Activated effector memory CD4-positive, alpha-beta T cell treated with anti-CD3 and anti-CD28 coated beads, Interleukin-2, amount 50 U/mL, for 16 hours (primary cell): ENCODE results near the gene KCNMA1.

Source experiments
- DNase-seq: peaks from one replicate; pipeline ENCODE4 v3.0.0-alpha.2; 2020

The KCNMA1 gene

GRCh38 chr10:77252380-77253146, 385.0 kb downstream of the KCNMA1 start:
- DNase-seq = no peak

DNA sequence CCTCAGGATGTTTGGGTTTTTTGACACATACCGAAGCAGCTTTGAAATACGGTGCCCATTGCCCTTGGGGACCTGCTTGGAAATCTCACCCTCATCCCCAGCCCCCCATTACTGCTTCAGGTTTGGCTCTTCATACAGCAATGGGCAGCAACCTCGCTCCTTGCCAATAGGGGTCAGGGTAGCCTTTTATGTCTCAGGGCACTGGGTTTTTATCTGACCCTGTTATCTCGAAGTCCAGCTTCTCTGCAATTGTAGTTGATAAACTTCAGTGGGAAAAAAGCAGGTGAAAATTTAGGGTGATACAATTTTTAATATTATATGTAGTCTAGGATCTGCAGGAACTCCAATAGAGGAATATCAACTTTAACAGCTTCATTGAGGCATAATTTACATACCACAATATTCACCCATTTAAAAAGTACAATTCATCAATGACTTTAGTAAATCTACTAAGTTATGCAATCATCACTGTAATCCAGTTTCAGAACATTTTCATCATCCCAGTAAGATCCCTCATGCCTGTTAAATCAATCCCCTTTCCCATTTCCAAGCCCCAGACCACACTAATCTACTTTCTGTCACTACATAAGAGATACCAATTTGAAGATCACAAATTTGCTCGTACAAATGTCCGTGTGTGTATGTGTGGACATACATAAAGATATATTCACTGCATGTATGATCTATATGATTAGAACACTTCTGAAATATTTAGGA, 386.2 kb downstream of the KCNMA1 start:
- no peak for DNase-seq

DNA sequence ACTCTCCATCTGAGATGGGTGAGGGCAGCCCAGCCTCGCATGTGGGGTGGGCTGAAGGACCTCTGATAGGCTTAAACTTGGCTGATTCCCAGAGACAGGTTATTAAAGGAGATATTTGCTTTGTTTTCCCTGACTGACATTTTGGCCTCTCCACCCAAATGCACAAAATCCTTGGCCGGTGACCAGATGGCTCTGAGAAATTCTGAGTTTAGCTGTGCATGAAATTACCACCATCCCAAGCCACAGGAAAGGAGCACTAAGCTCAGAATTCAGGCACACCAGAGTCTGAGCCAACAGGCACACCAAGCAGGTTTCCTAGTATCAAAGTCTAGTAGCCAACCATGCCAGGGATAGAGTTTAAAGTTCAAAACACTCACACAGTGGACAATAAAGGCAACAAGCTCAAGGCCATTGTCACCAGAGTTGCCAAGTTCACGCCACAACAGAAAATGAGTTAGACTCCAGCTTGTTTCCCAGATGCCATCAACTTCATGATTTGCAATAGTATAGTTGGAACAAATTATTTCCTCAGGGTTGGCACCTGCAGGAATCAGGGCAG, 387.6 kb downstream of the KCNMA1 start:
- no peak for DNase-seq

GRCh38 chr10:77248104-77248790, 389.4 kb downstream of the KCNMA1 start:
- DNase-seq = no peak

DNA sequence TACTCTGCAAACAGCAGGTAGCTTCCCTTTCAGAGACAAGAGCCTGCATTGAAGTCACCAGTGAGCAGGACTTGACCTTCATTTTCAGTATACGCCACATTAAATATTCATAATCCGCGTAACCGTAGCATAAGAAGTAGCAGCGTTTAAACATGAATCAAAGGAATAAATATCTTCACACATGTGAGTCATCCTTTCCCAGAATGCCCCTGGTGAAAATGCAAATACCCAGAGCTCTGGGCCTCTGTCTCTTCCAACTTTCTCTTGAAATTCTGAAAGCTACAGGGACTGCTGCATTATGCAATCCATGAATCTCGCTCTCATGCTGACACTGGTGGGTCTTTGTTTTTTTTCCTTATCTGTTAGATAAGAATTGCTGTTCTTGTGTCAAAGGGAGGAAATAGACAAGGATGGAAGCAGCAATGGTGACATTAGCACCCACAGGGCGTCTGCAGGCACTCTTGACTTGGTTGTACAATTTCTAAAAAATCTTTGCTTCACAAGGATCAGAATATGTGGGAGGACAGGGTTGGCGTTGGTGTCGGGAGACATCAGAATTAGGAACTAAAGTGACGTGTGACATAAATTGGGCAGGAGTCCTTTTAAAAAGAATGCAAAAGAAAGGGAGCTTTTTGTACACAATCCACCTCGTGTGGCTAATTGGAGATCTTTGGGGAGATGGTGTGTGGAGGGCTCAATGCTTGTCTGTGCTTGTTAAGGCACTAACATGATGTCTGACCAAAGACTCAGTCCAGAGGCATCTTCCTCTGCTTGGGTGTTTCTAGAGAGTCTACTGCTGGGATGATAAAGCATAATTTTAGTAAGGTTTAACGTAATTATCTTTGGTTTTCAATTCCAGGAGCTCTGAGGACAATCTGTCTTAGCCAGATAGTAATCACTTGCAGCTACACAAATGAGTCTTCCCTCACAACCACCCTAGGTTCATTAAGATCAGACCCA, 390.3 kb downstream of the KCNMA1 start:
- no peak for DNase-seq

DNA sequence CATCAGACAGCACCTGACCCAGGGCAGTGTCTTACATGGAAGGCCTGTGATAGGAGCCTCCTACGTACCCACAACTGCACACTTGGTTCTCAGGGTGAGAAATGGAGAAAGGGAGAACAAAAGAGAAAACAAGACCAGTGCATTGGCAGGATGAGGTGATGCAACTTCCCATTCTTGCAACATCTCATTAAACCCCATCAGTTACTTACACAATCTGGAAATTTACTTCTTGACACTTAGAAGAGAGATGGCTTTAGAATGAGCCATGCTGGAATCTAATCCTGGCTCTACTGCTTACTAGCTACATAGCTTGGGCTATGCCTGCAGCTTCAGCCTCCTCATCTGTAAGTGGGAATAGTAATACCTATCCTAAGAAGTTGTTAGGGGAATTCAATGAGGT, 391.7 kb downstream of the KCNMA1 start:
- DNase-seq = no peak

- no peak for DNase-seq
These were observed 392.9 kb downstream of the KCNMA1 start for GRCh38 chr10:77244746-77245145.

DNA sequence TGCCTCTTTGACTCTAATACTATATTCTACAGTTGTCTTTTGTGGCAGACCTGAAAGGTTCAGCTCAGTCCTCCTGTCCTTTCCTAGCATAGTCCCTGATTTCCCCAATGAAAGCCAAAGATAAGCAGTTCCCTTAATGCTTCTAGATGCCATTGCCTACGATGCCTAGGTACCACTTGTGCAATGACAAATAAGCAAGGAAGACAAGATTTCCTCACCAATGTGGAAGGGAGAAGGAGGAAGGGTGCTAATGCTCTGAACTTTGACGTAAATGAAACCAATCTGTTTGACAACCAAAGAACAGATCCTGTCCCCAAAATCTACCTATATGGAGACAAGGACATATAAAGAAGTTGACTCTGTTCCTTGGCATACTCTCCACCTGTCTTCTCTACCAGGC, 393.3 kb downstream of the KCNMA1 start:
- no peak for DNase-seq

DNA sequence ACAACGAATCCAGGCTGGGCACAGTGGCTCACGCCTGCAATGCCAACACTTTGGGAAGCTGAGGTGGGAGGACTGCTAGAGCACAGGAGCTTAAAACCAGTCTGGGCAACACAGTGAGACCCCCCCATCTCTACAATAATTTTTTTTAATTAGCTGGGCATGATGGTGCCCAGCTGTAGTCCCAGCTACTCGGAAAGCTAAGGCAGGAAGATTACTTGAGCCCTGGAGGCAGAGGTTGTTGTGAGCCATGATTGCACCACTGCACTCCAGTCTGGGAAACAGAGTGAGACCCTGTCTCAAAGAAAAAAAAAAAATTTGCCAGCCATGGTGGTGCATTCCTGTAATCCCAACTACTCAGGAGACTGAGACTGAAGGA, 396.3 kb downstream of the KCNMA1 start:
- no peak for DNase-seq

DNA sequence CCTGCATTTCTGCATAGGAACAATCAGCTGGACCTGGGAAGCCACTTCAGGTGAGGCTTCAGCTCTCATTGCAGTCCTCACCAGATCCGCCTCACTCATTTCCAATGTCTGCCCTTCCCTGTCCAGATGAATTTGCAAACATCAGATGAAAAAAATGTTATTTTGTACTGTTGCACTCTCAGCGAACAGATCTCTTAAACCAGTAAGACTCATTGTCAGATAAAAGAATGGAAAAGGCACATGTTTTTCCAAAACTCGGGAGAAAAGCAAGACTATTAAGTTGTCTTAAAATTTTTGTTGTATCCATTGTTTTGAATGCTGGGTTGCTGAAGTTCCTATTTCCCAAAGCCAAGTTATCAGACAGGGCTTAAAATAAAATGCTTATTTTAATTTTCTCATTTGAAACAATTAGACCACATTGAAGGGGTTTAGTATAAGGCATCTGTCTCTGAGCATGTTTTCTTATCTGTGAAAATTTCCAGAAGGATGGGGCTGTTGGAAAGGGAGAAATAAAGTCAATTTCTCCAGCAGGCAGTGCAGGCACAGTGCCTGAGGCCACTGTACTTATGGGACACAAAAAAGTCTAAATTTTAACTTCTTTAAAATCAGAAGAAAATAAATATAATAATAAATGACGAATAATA, 396.8 kb downstream of the KCNMA1 start:
- DNase-seq = no peak

- no peak for DNase-seq
These were observed 397.5 kb downstream of the KCNMA1 start for GRCh38 chr10:77240041-77240652.

DNA sequence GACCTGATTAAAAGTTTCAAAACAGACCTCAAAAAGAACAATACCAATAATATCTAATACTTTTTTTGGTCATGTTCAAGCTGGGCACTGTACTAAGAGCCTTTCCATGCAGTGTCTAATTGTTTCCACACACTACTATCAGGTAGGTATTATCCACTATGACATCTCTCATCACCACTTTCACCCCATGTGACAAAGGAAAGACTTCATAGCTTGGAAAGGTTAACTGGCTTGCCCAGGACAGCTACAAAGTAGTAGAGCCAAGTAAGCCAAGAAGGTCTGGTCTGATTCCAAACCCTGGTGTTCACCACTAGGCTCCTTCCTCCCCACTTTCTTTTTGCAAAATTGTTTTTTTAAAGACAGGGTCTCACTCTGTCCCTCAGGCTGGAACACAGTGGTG, 400.5 kb downstream of the KCNMA1 start:
- DNase-seq = no peak

DNA sequence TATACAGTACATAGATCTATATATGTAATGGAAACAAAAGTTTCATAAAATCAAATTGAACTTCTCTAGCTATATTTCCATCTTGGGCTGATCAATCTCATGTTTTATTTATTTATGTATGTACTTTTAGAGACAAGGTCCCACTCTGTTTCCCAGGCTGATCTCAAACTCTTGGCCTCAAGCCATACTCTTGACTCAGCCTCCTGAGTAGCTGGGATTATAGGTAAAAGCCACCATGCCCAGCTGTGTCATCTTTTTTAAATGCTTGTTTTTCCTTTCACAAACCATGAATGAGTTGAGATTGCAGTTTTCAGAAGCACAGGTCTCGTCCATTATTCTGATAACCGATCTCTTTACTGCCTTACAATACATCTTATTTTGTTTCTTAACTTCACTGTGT, 400.9 kb downstream of the KCNMA1 start:
- DNase-seq = no peak

DNA sequence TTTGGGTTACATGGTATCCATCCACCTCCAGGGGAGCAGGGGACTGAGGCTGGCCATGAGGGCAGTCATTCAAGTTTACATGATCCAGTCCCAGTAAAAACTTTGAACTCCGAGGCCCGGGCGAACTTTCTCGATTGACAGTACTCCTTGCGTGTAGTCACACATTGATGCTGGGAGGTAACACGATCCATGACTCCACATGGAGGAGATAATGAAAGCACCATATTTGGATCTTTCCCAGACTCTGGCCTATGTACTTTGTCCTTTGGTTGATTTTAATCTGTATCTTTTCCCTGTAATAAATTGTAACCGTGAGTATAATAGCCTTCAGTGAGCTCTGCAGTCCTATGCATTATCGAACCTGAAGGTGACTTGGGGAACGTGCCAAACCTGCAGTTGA, 401.6 kb downstream of the KCNMA1 start:
- no peak for DNase-seq

DNA sequence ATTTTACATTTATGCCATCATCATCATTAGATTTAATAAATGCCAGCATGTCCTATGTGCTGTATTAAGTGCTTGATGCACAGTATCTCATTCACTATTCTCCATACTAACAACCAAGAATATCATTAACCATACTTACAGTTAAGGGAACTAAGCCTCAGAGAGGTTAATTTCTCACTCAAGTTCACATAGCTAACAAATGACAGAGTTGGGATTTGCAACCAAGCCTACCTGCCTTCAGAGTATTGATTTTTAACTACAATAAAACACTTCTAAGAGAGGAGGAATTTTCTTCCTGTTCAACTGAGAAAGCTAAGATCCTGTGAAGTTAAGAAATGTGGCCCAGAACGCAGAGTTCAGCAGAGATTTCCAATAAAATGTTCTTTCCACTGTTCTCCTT, 403.0 kb downstream of the KCNMA1 start:
- DNase-seq = no peak

DNA sequence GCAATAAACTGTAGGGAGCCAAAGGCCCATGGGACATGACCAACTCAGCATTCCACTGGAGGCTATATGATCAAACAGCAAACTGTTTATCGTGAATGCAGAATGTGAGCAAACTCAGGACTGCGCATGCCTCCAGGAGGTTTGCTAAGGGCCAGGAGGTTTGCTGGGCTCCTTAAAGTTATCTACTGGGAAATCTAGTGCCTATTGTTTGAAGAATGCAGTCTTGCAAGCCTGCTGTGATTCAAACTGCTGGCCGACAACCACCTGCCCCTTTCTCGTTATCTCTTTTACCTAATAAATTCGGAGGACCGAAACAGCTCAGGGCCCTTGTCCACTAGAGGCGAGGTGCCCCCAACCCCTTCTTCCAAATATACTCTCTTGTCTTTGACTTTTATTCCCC, 404.1 kb downstream of the KCNMA1 start:
- no peak for DNase-seq

- DNase-seq = no peak
These were observed 405.6 kb downstream of the KCNMA1 start for GRCh38 chr10:77231884-77232610.

DNA sequence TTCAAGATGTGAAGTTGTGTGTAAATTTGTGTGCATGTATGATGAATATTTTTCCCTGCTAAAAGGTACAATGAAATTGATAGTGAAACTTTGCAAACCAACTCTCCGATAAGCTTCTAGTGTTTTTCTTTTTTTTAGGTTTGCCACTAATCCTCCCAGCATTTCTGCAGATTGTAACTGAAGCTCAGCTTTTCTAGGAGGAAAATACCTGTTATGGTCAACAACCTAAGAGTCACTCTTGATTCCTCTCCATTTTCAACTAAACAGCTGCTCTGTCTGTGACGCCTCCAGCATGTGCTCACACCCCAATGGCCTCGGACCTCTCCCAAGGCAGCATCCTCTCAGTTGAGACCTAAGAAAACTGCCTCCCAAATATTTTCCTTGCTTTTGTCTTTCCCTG, 406.2 kb downstream of the KCNMA1 start:
- DNase-seq = no peak

GRCh38 chr10:77230194-77230593, 407.4 kb downstream of the KCNMA1 start:
- no peak for DNase-seq

- DNase-seq = no peak
These were observed 407.9 kb downstream of the KCNMA1 start for GRCh38 chr10:77229704-77230103.

DNA sequence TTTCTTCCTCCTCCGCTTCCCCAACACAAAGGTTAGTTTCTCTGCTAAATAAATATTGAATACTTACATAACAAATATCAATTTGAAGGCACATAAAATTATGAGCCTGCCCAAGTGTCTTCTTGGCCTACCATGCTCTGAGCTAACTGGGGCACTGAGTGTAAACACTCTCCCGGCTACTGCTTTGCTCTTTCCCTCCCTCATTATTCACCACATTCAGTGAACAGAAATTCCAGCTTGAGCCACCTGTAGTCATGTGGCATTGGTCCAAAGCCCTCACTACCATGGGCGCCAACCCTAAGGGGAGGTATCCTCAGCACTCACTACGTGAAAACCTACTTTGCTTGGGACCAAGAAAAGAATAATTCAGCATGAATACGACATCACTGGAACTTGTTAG, 409.0 kb downstream of the KCNMA1 start:
- no peak for DNase-seq
